GM12874 (cell line): ENCODE data around the gene ALG12.

ENCODE experiments used
- CTCF ChIP-seq: IDR thresholded peaks from 2 replicates; pipeline ENCODE4 v1.5.1; 2011; ENCODE audit warnings: low read depth, mild to moderate bottlenecking, control low read depth, low read length, moderate library complexity; ENCODE audit not compliant: insufficient read depth

Gene ALG12

GRCh38 chr22:49946612-49947295 is 28.5 kb upstream of the ALG12 start:
- TF ChIP-seq CTCF = no peak

- no peak for TF ChIP-seq CTCF
Observed at GRCh38 chr22:49944399-49944891, 26.2 kb upstream of the ALG12 start.

GRCh38 chr22:49943771-49944398 is 25.6 kb upstream of the ALG12 start:
- TF ChIP-seq CTCF = no peak

- no peak for TF ChIP-seq CTCF
Observed at GRCh38 chr22:49943405-49943765, 25.1 kb upstream of the ALG12 start.

- TF ChIP-seq CTCF = no peak
Observed at GRCh38 chr22:49942565-49943404, 24.5 kb upstream of the ALG12 start.

GRCh38 chr22:49941507-49942316 is 23.5 kb upstream of the ALG12 start:
- no peak for TF ChIP-seq CTCF
